ENCODE results near the gene COLGALT1. TPM values are rescaled to one million over a fixed set of nuclear protein-coding genes. Genes with fewer than 3 reads are reported as not detected.

The COLGALT1 gene
- total RNA-seq, 1 experiment from 2014 or later, result 86.0 TPM

DNA sequence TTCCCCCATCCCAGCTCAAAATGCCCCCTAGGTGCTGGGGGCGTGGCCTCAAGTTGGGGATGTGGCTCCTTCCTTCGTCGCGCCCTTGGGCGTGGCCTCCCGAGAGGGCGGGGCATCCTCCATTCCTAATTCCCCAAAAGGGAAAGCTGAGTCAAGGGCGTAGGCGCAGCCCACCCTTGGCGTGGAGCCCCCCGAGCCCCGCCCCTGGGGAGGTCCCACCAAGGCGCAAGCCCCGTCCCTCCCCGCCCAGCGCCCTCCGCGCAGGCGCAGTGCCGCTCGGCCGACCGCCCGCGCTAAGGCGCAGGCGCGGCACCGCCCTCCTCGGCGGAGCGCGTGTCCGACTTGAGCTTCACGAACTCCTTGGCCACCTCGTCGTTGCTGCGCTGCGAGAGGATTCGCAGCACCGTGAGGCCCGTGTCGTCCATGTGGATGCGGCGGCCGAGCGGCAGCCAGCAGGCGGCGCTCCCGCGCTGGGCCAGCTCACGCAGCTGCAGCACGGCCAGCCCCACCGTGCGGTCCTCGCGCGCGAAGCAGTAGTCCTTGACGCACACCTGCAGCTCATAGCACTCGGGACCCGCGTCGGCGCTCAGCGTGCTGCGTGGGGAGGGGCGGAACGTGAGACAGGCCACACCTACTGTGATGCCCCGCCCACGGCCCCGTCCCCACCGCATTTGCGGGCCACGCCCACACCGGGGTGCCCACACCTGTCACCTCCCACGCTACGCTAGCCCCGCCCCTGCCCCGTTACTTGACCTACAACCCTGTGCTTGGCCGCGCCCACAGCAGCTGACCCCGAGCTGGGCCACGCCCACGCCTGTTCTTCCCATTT lies 50.5 kb downstream of the COLGALT1 start (continued):
- no peak for TF ChIP-seq EZH2phosphoT487 (IDR thresholded peaks at IDR 0.05; ENCODE audit: borderline replicate concordance)
- peak; percentile 86 for TF ChIP-seq POLR2A (IDR thresholded peaks at IDR 0.05; ENCODE audit: borderline replicate concordance, extremely low read depth, insufficient read depth, insufficient read length)
- peak; percentile 73 for TF ChIP-seq POLR2AphosphoS5 (IDR thresholded peaks at IDR 0.05; ENCODE audit: low read depth, low read length)
- TF ChIP-seq, protein P1, sequence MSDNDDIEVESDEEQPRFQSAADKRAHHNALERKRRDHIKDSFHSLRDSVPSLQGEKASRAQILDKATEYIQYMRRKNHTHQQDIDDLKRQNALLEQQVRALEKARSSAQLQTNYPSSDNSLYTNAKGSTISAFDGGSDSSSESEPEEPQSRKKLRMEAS (IDR thresholded peaks at IDR 0.05), result peak; percentile 100
- no peak for TF ChIP-seq FOSL1 (IDR thresholded peaks at IDR 0.05; ENCODE audit: low read depth)
- TF ChIP-seq JUND (IDR thresholded peaks at IDR 0.05), result no peak
- TF ChIP-seq, protein P2, sequence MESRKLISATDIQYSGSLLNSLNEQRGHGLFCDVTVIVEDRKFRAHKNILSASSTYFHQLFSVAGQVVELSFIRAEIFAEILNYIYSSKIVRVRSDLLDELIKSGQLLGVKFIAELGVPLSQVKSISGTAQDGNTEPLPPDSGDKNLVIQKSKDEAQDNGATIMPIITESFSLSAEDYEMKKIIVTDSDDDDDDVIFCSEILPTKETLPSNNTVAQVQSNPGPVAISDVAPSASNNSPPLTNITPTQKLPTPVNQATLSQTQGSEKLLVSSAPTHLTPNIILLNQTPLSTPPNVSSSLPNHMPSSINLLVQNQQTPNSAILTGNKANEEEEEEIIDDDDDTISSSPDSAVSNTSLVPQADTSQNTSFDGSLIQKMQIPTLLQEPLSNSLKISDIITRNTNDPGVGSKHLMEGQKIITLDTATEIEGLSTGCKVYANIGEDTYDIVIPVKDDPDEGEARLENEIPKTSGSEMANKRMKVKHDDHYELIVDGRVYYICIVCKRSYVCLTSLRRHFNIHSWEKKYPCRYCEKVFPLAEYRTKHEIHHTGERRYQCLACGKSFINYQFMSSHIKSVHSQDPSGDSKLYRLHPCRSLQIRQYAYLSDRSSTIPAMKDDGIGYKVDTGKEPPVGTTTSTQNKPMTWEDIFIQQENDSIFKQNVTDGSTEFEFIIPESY (IDR thresholded peaks at IDR 0.05; ENCODE audit: extremely low read depth, insufficient replicate concordance, low read length), result peak; percentile 3
- peak; percentile 75 for TF ChIP-seq RAD21 (IDR thresholded peaks at IDR 0.05; ENCODE audit: low read depth)
- TF ChIP-seq SIN3A (IDR thresholded peaks at IDR 0.05; ENCODE audit: low read depth), result 0 out of 2 replicates have a peak, but pooled peaks have one; percentile 51
- TF ChIP-seq ZNF274 (IDR thresholded peaks at IDR 0.05; ENCODE audit: low read depth, low read length), result no peak

All from HCT116 (cell line).